ENCODE results near the gene CLIC4.

CLIC4 gene

GRCh38 chr1:24709791-24710441 lies 35.3 kb upstream of the CLIC4 start:
- no peak for DNase-seq (ENCODE audit: extremely low read depth, insufficient read length)
- Histone ChIP-seq H3K4me3 (replicated peaks; ENCODE audit: low read depth, low read length) (no peak overlapping the region), H3K36me3 (ENCODE audit: control insufficient read depth, insufficient read depth, low read length) (no peaks in the 10 kb centered on the region), H3K27me3 (replicated peaks; ENCODE audit: control insufficient read depth, insufficient read depth, low read length) (no peaks in the 10 kb centered on the region)
- no peak for TF ChIP-seq CTCF (IDR thresholded peaks at IDR 0.05; ENCODE audit: insufficient read depth, low read length, poor library complexity, severe bottlenecking)

GRCh38 chr1:24711329-24711728 lies 33.9 kb upstream of the CLIC4 start:
- Histone ChIP-seq H3K27me3 (replicated peaks; ENCODE audit: control insufficient read depth, insufficient read depth, low read length) (no peaks in the 10 kb centered on the region), H3K36me3 (ENCODE audit: control insufficient read depth, insufficient read depth, low read length) (no peaks in the 10 kb centered on the region), H3K4me3 (replicated peaks; ENCODE audit: low read depth, low read length) (no peak overlapping the region)
- no peak for DNase-seq (ENCODE audit: extremely low read depth, insufficient read length)
- no peak for TF ChIP-seq CTCF (IDR thresholded peaks at IDR 0.05; ENCODE audit: insufficient read depth, low read length, poor library complexity, severe bottlenecking)

- H3K36me3 ChIP-seq (ENCODE audit: control insufficient read depth, insufficient read depth, low read length), result no peaks in the 10 kb centered on the region
- TF ChIP-seq CTCF (IDR thresholded peaks at IDR 0.05; ENCODE audit: insufficient read depth, low read length, poor library complexity, severe bottlenecking), result no peak
- H3K4me3 ChIP-seq (replicated peaks; ENCODE audit: low read depth, low read length), result no peak overlapping the region
- DNase-seq (ENCODE audit: extremely low read depth, insufficient read length), result no peak
- no peaks in the 10 kb centered on the region for H3K27me3 ChIP-seq (replicated peaks; ENCODE audit: control insufficient read depth, insufficient read depth, low read length)
Measured at GRCh38 chr1:24713176-24713575, 32.1 kb upstream of the CLIC4 start.

DNA sequence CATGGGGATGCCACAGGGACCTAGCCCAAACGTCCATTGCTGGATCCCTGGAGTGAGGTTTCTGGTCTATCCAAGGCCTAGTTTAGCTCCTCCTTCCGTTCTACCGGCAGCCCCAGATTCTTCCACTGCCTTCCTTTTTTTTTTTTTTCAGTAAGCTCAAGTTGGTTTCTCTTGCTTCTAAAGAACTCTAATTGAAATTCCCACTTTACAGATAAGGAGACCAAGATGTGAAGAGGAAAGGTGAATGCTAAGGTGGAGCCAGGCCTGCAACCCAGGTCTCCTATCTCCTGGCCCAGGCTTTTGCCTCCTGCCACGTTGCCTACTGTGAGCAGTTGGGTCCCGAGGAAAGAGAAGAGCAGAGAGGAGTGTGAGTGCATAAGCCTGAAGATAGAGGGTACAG lies 31.5 kb upstream of the CLIC4 start:
- Histone ChIP-seq H3K27me3 (replicated peaks; ENCODE audit: control insufficient read depth, insufficient read depth, low read length) (no peaks in the 10 kb centered on the region), H3K36me3 (ENCODE audit: control insufficient read depth, insufficient read depth, low read length) (no peaks in the 10 kb centered on the region), H3K4me3 (replicated peaks; ENCODE audit: low read depth, low read length) (no peak overlapping the region)
- no peak for DNase-seq (ENCODE audit: extremely low read depth, insufficient read length)
- no peak for TF ChIP-seq CTCF (IDR thresholded peaks at IDR 0.05; ENCODE audit: insufficient read depth, low read length, poor library complexity, severe bottlenecking)

DNA sequence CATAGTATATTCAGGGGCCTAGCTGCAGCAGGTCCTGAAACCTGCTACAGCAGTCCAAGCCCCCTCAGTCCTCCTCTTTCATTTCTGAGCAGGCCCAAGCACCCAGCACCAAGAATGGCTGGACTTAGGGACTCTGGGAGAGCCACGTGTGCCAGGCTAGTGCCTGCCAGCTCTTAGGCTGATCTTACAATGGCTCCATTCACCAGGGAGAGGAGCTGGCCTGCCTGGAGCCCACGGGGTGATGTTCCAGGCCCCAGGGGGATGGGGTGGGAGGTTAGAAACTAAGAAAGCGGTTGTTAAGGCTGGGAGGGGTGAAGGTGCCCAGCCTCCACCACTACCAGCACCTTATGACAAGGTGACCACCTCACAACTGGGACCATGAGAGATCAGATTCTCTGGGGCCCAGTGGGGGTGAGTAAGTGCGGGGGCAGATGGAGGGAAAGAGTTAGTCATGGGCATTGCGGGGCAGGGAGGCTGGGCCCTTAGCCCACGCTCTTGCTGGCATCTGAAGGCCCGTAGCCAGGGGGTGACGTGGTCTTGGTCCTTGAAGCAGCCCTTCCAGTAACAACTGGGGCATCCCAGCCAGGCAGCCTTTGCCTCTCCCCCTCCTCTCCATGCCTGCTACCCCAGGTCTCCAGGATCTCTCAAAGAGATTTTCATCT lies 30.3 kb upstream of the CLIC4 start:
- DNase-seq (ENCODE audit: extremely low read depth, insufficient read length), result no peak
- no peaks in the 10 kb centered on the region for H3K27me3 ChIP-seq (replicated peaks; ENCODE audit: control insufficient read depth, insufficient read depth, low read length)
- no peak overlapping the region for H3K4me3 ChIP-seq (replicated peaks; ENCODE audit: low read depth, low read length)
- no peak for TF ChIP-seq CTCF (IDR thresholded peaks at IDR 0.05; ENCODE audit: insufficient read depth, low read length, poor library complexity, severe bottlenecking)
- no peaks in the 10 kb centered on the region for H3K36me3 ChIP-seq (ENCODE audit: control insufficient read depth, insufficient read depth, low read length)

Data from GM06990 (cell line).